ENCODE results near the gene CNPY1.

Gene CNPY1

DNA sequence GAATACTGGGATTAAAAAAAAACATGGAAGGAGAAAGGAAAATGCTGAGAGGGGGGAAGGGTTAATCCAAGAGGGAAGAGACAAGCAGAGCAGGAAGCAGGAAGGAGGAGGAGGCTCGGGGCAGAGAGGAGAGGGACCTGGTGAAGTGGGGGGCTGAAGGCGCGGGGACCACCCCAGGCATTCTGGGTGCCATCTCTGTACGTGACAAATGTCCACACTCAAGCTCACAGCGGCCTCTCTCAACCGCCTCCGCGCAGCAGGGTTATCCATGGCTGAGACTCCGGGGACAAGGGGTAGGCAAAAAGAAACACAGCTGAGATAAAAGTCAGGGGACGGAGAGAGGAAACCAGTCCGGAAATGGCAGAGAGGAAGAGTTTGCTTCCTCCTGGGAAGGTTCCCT lies 54.5 kb downstream of the CNPY1 start:
- no peak for DNase-seq (ENCODE audit: insufficient read length, low spot score)
- no peak for FAIRE-seq

GRCh38 chr7:155490697-155491628 lies 55.4 kb downstream of the CNPY1 start:
- FAIRE-seq (peak; percentile 93), DNase-seq (ENCODE audit: insufficient read length, low spot score) (peak; percentile 93)

DNA sequence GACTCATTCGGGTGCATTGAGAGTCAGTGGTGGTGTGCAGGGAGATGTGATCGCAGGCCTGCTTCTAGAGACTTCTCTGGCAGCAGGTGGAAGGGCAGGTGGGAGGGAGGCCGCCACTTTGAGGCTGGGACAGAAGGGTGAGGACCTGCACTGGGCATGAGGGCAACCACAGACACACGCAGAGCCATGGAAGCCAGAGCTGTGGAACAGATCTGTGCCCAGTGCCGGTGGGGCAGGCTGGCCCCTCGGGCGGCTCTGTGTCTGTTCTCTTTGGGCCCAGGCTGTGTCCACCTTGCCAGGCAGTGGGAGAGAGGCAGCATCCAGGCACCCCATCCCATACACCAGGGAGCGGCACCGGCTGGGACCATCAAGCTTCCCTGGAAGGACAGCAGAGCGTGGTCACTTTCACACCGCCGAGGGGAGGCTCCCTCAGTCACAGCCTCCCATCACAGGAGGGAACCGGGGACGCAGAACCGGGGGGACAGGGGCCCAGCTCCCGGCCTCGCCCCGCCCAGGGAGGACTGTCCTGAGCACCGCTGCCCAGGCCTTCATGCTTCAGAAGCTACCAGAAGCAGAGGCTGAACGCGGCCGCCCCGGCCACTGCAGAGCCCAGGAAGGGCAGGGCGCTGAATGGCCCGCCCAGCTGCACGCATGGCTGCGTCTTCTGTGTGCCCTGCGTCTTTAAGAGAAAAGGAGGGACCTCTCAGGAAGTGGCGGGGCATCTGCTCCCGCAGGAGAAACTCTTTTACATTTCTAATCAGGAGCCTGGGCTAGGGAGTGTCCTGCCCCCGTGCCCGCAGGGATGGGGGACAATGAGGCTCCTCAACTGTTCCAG lies 56.3 kb downstream of the CNPY1 start:
- FAIRE-seq (peak; percentile 14), DNase-seq (ENCODE audit: insufficient read length, low spot score) (no peak)

- FAIRE-seq (no peak), DNase-seq (ENCODE audit: insufficient read length, low spot score) (no peak)
Measured at GRCh38 chr7:155489158-155489840, 57.1 kb downstream of the CNPY1 start.

GRCh38 chr7:155488483-155489127 lies 57.8 kb downstream of the CNPY1 start:
- DNase-seq (ENCODE audit: insufficient read length, low spot score): no peak

GRCh38 chr7:155487509-155488482 lies 58.6 kb downstream of the CNPY1 start:
- no peak for FAIRE-seq
- DNase-seq (ENCODE audit: insufficient read length, low spot score): no peak

More at GRCh38 chr7:155488483-155489127, 57.8 kb downstream of the CNPY1 start:
- no peak for FAIRE-seq

DNA sequence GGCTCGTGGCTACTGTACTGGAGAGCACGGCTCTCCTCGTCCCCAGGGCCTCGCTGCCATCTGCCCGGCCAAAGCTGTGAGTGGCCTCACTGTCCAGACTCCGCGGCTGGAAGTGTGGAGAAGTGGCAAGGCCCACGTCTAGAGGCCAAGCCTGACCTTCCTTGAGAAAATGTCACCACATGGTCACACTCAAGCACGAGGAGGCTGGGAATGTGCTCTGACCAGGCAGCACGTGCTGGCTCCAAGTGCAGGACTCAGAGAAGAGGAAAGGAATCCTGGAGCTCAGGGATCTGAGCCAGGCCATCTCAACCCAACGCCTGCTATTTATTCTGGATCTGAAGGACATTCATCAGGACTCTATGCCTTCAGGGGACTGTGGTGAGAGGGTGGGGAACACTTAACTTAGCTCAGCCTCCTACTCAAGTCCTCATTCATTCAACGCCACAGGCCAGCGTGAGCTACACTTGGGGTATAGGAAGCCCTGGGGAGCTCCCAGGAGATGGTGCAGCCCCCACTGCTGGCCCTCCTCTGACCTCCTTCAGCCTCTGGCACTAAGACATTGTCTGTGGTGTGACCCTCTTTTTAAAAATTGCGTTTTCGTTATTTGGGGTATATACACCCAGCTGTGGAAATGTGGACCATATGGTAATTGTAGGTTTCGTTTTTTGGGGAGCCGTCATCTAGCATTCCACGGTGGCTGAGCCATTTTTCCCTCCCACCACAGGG lies 59.4 kb downstream of the CNPY1 start:
- DNase-seq (ENCODE audit: insufficient read length, low spot score) (no peak), FAIRE-seq (no peak)

GRCh38 chr7:155484483-155485399 lies 61.6 kb downstream of the CNPY1 start:
- no peak for DNase-seq (ENCODE audit: insufficient read length, low spot score)
- no peak for FAIRE-seq

DNA sequence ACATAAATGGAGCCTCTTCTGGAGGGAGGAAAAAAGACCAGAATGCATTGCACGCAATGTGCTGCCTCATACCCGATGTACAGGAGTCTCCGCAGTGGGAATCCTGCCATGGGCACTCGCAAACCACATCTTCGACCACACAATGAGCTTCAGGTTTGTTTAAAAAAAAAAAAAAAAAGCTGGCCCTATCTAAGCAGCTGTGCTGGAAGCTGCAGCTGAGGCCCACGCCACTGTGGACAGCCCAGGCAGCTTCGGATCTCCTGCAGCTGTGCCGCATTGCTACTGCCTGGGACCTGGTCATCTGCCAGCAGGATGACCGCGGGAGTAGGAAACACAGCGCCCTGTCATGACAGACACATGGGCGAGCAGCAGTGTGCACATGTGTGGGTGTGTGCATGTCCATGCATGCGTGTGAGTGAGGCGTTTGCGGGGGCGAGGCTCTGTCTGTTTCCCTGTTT lies 62.5 kb downstream of the CNPY1 start:
- FAIRE-seq (no peak), DNase-seq (ENCODE audit: insufficient read length, low spot score) (no peak)

DNA sequence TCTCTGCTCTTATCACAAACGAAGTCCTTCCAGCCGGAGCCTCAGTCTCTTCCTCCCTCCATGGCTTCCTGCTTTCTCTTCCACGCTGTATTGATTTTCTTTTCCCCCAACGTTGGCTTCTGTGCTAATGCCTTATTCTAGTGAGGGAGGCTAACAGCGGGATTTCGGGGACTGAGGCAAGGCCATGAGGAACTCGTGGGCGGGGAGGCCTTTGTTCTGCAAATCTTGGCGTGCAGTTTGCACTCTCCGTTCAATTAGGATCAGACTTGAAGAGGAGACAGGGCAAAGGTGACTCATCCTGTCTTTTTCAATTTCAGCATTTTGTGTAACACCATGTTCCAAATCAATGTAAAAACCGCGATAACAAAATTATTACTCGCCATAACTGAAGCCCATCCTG lies 63.1 kb downstream of the CNPY1 start:
- FAIRE-seq: peak; percentile 53
- DNase-seq (ENCODE audit: insufficient read length, low spot score): no peak

- DNase-seq (ENCODE audit: insufficient read length, low spot score) (no peak), FAIRE-seq (peak; percentile 33)
Measured at GRCh38 chr7:155482511-155483183, 63.7 kb downstream of the CNPY1 start.

DNA sequence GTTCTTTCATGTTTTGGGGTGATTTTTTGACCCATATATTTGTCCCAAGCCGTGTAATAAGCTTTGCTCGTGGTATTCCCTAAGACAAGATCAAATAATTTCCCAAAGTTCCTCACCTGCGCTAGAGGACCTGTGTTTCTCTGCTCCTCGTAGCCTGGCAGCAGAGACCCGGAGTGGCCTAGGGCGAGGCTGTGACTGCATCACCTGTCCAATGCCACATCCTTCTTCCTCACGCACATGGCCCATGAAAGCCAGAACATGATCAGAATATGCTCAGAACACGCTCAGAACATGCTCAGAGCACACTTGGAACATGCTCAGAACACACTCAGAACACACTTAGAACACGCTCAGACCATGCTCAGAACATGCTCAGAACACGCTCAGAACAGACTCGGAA lies 64.6 kb downstream of the CNPY1 start:
- no peak for FAIRE-seq
- no peak for DNase-seq (ENCODE audit: insufficient read length, low spot score)

- DNase-seq (ENCODE audit: insufficient read length, low spot score) (no peak), FAIRE-seq (peak; percentile 74)
Measured at GRCh38 chr7:155477476-155477875, 68.9 kb downstream of the CNPY1 start.

DNA sequence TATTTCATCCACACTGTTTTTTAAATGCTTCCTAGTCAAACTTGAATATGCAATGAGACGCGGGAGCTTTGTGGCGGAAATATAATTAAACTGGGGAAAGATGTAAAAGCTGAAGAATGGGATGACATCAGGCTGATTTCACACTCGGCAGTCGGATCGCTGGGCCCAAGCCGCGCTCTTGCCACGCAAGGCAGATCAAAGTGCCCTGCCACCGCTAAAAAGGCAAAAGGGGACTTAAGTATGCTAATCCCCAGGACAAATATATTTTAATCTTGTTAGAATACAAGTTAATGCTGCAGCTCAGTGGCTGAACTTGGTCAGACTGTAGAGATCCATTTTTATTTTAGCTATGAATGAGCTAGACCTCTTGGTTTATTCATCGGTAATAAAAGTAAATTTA lies 74.6 kb downstream of the CNPY1 start:
- DNase-seq (ENCODE audit: insufficient read length, low spot score): no peak
- FAIRE-seq: no peak

- DNase-seq (ENCODE audit: insufficient read length, low spot score) (no peak), FAIRE-seq (no peak)
Measured at GRCh38 chr7:155470686-155471638, 75.4 kb downstream of the CNPY1 start.

DNA sequence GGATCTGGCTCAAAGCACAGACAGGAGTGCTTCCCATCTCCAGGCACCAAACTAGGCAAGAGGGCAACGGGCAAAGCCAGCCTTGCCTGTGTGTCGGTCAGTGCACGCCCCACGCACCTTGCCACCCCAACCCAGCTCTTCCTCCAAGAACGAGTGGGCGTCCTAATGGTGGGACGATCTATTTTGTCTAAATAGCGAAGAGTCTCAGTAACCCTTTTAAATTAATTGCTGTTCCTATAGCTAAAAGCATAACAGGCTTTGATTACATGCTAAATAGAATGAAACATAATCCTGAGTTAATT lies 76.2 kb downstream of the CNPY1 start:
- DNase-seq (ENCODE audit: insufficient read length, low spot score) (no peak), FAIRE-seq (no peak)

Measured in GM19239 (cell line).